ENCODE measurements around the gene FBXO11.

FBXO11 gene

DNA sequence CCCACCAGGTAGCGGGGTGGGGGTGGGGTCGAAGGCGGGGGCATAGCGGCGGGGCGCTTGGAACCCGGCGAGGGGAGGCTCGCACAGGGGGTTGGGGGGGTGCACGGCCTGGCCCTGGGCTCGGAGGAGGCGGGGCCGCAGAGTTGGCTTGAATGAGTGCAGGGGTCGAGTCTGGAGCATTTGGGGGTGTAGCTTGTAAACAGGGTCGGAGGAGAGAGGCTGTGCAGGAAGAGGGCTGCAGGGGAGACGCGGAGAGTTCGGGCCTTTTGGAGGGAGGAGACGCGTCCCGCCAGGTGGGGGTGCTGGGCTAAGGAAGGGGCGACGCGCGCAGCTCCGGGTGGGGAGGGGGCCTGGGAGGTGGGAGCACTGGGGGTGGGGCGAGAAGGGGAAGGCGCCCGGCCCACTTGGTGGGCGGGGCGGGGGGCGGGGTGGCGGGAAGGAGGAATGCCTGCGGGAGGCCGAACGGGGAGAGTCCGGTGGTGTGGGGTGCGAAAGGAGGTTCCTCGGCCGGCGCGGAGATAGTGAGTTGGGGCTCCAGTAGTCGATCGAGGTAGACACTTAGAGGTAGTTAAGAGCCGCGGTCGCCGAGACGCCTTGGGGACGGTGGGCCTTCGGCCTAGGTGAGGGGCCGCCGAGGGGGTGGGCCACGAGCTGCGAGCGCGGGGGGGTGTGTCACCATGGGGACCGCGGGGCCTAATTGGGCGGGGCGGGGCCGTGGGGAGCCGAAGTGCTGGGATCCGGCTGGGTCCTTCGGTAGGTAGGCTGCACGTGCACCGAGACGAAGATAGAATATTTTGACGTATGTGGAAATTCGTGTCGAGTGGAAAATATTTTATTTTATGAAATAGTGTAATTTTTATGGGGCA is 122.6 kb downstream of the FBXO11 start:
- DNase-seq, result peak; percentile 69

DNA sequence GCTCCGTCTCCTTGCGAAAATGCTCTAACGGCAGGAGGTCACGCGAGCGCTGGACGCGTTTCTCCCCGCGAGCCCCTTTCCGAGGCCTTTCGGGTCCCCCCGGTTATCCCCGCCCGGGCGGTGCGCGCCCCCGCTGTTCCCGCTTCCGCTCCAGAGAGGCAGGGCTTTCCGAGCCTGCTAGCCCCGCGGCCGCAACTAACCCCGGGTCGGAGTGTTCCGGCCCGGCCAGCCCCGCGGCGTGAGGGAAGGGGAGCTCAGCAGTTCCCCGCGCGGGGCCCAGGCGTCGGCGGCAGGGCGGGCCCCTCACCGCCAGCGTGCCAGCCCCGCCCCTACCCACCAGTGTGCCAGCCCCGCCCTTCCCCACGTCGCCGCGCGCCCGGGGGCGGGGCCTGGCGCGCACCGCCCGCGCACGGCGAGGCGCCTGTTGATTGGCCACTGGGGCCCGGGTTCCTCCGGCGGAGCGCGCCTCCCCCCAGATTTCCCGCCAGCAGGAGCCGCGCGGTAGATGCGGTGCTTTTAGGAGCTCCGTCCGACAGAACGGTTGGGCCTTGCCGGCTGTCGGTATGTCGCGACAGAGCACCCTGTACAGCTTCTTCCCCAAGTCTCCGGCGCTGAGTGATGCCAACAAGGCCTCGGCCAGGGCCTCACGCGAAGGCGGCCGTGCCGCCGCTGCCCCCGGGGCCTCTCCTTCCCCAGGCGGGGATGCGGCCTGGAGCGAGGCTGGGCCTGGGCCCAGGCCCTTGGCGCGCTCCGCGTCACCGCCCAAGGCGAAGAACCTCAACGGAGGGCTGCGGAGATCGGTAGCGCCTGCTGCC is 123.4 kb downstream of the FBXO11 start, which contains the start of gene MSH6:
Gene MSH6 (plus strand): TSS at position 475 of the 815 bp plus-strand sequence. CDS start 89 bp downstream, at position 564.
- DNase-seq, result peak; percentile 82

DNA sequence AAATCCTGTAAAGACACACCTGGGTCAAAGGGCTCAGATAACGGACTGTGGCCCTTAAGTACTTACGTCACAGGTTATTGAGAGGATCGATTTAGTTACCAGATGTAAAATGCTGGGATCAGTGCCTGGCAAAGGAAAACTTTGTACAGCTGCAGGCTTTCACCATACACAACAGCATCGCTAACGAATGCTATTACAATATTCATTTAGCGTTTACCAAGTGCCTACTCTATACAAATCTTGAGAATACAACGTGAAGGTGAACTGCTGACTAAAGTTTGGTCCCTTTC is 124.0 kb downstream of the FBXO11 start:
- peak; percentile 41 for DNase-seq

DNA sequence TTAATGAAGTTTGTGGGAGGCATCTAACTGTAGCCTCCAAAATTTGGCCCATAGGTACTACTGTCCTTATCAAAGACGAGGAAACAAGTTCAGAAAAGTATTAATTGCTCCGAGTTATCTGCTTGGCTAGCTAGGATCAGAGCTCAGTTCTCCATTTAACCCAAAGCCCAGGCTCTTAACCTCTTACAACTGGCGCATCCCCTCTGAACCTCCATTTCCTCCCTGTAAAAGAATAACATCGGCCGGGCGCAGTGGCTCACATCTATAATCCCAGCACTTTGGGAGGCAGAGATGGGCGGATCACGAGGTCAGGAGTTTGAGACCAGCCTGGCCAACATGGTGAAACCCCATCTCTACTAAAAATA is 126.9 kb downstream of the FBXO11 start:
- DNase-seq, result no peak

DNA sequence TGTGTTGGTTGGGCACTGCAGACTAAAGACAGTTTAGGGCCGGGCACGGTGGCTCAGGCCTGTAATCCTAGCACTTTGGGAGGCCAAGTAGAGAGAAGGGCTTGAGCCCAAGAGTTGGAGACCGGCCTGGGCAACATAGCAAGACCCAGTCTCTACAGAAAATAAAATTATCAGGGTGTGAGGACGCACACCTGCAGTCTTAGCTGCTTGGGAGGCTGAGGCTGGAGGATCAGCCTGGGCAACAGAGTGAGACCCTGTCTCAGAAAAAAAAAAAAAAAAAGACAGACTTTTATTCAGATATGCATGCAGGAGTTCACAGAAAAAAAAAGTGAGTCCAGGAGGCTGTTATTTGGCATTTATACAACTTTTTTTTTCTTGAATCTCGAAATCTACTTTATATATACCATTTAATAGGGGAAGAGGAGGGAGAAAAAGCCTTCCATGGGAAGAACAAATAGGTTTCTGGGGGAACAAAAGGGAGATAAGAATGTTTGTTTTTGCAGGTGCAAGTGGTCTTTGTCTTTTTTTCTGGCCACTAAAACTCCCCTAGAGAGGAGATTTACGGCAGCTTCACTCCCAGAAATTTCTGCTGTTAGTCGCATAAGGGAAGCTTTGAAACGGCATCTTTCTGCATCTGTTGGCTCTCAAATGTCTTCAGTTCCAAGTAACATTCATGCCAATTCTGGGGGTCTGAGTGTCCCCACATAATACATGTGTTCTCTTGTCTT is 127.4 kb downstream of the FBXO11 start:
- DNase-seq, result no peak

DNA sequence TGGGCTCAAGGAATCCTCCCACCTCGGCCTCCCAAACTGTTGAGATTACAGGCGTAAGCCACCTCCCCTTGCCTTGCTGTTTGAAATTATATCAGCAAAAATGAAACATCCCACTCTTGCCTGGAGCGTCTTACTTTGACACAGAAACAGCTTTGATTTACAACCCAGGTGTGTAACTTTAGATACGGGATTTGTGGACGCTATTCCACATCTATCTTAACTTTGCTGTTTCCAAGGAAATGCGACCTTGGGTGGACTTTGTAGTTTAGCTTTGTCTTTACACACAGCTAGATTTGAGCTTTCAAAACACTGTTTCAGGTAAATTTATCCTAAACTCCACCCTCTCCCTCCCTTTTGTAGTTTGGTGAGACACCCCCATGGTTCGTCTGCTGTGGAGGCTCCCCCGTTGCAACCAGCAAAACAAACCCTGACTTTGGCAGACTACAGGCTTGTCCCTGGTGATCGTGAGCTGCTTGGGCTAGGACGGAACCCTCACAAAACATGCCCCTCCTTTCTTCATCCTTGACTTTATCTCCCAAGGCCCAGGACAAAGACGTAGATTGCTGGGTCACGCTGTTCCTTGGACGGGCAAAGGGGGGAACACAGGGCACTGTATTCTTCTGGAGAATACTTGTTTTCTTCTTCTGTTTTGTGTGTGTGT is 128.9 kb downstream of the FBXO11 start:
- no peak for DNase-seq

DNA sequence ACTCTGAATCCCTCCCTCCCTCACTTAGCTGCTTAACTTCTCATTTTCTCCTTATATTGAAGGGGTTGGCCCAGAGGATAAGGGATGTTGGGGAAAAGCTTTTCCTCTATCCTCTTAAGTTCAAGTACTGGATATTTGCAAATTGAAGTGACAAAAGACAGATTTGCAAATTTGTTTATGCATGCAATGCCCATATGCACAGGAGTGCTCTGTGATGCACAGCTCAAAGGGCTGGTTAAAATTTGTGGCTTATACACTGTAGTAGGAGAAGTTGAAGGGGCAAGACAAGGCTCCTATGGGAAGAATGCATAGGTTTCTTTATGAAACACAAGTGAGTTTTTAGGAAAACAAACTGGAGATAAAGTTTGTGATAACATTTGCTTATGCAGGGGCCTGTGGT is 131.7 kb downstream of the FBXO11 start:
- DNase-seq, result no peak

DNA sequence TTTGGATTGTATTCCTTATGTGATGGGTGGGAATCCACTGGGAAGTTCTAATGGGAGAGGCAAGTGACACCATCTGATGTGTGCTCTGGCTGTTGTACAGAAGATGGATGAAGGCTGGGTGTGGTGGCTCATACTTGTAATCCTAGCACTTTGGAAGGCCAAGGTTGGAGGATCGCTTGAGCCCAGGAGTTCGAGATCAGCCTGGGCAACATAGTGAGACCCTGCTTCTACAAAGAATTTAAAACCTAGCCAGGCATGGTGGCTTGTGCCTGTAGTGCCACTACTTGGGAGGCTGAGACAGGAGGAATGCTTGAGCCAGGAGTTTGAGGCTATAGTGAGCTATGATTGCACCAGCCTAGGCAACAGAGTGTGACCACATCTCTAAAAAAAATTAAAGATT is 134.0 kb downstream of the FBXO11 start:
- DNase-seq, result no peak

DNA sequence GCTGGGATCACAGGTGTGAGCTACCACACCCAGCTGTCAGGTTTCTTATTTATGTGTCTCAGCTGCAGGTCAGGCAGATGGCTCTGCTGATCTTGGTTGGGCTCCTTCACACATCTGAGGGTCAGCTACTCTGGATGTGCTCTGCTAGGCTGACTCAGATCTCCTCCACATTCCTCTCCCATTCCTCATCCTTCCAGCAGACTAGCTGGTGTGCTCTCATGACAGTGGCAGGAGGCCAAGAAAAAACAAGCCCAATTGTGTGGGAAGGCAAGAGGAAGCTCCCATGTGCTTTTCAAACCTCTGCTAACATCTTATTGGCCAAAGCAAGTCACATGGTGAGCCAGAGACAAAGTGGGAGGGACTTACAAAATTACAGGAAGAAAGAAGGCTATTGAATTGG is 135.1 kb downstream of the FBXO11 start:
- no peak for DNase-seq

DNA sequence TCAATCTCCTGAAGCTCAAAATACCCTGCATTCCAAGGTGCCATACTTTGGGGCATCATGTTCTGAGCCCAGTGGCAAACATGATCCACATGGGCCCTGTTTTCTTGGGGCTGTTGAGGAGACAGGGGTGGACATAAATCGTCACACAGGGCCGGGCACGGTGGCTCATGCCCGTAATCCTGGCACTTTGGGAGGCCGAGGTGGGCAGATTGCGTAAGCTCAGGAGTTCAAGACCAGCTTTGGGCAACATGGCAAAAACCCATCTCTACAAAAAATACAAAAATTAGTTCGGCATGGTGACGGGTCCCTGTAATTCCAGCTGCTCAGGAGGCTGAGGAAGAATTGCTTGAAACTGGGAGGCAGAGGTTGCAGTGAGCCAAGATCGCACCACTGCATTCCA is 137.0 kb downstream of the FBXO11 start:
- DNase-seq, result no peak

DNA sequence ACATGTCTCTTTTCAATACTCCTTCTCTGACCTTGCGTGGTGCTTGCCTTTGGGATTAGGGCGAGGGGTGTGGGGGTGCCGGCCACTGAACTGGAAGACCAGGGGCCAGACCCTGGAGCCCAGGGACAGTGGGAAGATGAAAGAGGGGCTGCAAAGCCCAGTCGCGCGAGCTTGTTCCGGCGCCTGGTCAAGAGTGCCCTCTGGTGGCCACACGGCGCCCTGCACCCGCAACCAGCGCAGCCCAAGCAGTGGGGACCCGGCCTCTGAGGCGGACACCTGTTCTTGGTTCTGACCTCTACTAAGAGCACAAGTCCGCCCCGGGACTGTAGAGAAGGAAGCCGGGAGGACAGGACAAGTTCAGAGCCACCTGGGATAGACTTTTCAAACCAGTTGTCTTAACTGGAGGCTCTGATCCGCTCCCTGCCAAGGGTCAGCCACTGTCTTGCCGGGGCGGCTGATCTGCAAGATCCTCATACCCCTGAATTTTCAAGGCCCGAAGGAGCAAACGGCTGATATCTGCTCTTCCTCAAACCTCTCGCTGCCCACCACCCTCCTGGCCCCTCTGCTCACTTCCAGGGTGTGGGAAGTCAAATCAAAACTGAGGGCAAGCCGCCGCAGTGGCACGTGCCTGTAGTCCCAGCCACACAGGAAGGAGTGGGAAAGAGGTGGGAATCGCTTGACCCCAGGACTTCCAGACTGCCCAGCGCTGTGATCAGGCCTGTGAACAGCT is 138.3 kb downstream of the FBXO11 start:
- DNase-seq, result peak; percentile 23

DNA sequence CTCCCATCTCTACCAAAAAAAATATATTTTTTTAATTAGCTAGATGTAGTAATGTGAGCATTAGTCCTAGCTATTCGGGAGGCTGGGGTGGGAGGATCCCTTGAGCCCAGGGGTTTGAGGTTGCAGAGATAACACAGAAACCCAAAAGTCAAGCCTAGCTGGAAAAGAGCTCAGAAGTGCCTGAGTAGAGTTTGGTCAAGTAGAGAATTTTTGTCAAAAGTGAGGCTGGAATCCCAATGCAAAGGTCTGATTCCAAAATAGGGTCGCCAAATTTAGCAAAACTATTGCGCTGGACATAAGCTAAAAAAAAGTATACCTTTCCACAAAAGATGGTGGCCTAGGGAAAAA is 138.8 kb downstream of the FBXO11 start:
- DNase-seq, result no peak

DNA sequence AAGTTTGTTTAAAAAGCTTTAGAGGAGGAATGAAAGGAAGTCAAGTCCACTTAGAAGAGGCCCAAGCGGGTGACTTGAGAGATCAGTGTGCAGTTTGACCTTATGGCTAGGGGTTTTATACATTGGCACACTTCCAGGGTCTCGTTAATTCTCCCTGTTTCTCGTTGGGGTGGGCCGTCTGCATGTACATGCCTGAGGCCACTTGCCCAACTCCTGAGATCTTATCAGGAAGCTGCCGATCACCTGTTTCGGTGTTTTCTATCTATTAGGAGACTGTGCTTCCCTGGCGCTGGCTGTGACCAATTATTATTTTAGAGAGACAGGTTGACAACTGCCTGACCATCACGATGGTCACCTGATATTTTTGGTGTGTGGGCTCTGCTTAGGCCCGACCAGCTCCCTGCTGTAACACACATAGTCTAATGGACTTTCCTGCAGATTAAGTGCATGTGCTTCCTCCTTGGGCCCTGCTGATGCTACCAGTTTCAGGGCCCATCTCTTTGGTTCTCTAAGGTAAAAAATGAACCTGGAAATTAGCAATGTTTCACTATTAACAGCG is 154.4 kb downstream of the FBXO11 start:
- peak; percentile 4 for DNase-seq

DNA sequence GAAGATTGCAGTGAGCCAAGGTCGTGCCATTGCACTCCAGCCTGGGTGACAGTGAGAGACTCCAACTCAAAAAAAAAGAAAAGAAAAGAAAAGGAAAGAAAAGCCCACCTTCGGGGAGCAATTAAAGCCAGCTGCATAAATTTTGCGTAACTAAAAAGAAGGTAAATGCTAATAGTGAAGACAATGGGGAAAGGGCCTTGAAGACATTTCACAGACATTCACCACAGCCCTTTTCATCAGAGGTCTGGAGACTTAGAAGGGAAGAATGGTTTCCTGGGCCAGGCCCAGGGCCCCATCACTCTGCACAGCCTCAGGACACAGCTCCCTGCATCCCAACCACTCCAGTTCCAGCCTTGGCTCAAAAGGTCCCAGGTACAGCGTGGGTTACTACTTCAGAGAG is 158.4 kb downstream of the FBXO11 start:
- DNase-seq, result no peak

DNA sequence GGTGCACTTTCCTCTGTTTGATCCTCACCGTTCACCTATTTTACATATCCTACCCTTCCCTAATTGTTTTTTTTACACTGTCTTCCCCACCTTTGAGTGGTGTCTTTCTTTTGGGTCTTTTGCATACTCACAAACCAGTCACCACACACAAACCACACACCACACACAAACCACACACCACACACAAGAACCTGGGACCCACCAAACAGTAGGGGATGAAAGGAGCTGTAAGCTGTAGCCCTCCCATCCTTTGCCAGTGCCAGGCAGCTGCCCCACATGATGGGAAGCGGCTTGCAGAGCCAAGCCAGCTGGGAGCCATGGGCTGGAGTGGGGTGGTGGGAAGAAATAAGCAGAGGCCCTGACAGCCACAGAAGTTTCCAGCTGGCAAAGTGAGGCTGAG is 162.2 kb downstream of the FBXO11 start:
- no peak for DNase-seq

DNA sequence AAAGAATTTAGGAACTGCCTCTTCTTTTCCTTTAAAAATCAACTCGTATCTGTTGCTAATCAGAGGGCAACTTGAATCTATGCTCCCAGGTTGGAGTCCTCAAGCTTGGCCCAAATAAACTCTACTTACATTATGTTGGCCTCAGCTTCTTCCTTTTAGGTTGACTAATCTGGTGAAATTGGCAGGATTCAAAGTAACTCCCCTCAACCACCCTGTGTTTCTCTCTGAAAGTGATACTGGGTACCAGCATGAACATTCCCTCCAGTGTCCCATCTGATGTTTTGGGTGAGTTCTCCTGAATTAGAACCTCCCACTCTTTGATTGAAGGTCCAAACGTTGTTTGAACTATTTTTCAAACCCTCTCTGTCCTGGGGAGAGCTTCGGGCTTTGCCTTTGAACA is 164.7 kb downstream of the FBXO11 start:
- DNase-seq, result no peak

DNA sequence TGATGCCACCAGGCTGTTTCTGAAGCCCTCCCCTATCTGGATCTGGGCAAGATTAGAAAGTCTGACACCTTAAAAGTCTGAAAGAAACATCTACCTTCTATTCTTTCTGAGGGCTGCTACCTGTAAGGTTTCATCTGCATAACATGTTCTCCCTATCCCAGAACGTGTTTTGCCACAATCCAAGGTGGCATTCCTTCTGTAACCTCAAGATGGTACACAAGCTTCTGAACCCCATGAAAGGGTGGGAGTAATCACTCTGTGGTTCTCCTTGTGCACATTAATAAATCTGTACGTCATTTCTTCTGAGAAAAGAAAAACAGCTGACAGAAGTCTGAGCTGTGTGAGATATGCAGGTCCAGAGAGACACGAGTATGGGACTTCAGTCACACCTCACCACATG is 165.2 kb downstream of the FBXO11 start:
- DNase-seq, result no peak
